OCI-LY3 (cell line): ENCODE measurements around the gene PLA2G4D.

Source experiments
- CTCF ChIP-seq: fragments of 200-600, 300-600 bp; sonication (generic); IDR thresholded peaks from 2 replicates; pipeline ENCODE4 v1.5.1; 2014; ENCODE audit warnings: antibody characterized with exemption, low read length, low read depth
- EZH2phosphoT487 ChIP-seq: fragments of 200-600 bp; shearing (Covaris generic); IDR thresholded peaks from 2 replicates; pipeline ENCODE4 v1.6.1; 2018; ENCODE audit warnings: antibody characterized with exemption, mixed run types, low read depth

DNA sequence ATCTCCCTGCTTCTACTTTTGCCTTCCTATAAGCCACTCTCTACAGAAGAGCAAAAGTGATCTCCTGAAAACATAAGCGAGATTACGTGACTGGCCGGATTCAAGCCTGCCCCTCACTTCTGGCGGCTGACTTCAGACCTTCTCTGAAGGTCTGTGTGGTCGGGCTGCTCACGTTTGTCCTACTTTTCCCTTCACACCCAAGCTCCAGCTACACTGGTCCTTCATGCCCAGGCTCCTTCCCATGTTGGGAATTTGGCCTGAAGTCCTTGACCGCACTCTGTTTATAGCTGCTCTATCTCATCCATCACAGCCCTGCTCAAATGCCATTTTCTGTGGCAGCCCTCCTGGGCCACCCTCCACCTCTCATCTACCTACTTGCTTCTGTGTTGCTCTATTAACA, 66.8 kb downstream of the PLA2G4D start:
- TF ChIP-seq EZH2phosphoT487 (no peak), CTCF (no peak)
